Measurements from ENCODE around the gene OTUD5.
A peak's percentile ranks its signal among the peaks of the same experiment; 100 is the strongest.

Gene OTUD5

GRCh38 chrX:48937054-48937907 lies 20.1 kb downstream of the OTUD5 start:
- TF ChIP-seq, protein P1, sequence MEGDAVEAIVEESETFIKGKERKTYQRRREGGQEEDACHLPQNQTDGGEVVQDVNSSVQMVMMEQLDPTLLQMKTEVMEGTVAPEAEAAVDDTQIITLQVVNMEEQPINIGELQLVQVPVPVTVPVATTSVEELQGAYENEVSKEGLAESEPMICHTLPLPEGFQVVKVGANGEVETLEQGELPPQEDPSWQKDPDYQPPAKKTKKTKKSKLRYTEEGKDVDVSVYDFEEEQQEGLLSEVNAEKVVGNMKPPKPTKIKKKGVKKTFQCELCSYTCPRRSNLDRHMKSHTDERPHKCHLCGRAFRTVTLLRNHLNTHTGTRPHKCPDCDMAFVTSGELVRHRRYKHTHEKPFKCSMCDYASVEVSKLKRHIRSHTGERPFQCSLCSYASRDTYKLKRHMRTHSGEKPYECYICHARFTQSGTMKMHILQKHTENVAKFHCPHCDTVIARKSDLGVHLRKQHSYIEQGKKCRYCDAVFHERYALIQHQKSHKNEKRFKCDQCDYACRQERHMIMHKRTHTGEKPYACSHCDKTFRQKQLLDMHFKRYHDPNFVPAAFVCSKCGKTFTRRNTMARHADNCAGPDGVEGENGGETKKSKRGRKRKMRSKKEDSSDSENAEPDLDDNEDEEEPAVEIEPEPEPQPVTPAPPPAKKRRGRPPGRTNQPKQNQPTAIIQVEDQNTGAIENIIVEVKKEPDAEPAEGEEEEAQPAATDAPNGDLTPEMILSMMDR (IDR thresholded peaks at IDR 0.05; ENCODE audit: insufficient read depth, low read depth, low read length, missing control alignments): peak; percentile 38
- peak; percentile 95 for DNase-seq (ENCODE audit: low read depth)
- H3K4me3 ChIP-seq (ENCODE audit: low read depth, low read length): peak overlapping the region; percentile 58

DNA sequence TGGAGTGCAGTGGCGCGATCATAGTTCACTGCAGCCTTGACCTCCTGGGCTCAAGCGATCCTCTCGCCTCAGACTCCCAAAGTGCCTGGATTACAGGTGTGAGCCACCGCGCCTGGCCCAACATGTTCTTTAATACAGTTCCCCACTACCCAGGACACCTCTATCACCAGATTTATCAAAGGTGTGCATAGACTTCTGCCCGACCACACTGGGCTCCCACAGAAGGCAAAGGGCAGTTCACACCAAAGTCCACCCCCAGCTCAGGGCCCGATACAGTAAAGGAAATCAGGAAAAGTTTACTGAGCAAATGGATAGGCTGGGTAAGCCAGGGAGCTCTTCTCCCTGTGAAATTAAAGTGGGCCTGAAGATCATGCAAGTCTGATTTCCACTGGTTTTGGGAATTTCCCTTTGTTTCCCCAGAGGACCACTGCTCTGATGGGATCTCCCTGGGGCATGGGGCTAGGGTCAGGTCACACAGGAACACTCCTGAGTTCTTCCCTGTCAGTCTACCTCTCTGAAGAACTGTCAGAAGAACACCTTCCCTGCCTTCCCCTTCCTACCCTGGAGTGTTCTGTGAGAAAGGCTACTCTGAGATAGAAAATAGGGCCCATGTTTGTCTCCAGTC lies 20.9 kb downstream of the OTUD5 start:
- H3K4me3 ChIP-seq (ENCODE audit: low read depth, low read length): peak overlapping the region; percentile 26; the same call in 1 of the 2 replicates
- DNase-seq (ENCODE audit: low read depth): no peak
- TF ChIP-seq, protein P1 (IDR thresholded peaks at IDR 0.05; ENCODE audit: insufficient read depth, low read depth, low read length, missing control alignments): no peak

GRCh38 chrX:48935301-48935670 lies 22.1 kb downstream of the OTUD5 start:
- TF ChIP-seq, protein P1 (IDR thresholded peaks at IDR 0.05; ENCODE audit: insufficient read depth, low read depth, low read length, missing control alignments): no peak
- H3K4me3 ChIP-seq (ENCODE audit: low read depth, low read length): no peak overlapping the region
- DNase-seq (ENCODE audit: low read depth): no peak

GRCh38 chrX:48934581-48935300 lies 22.7 kb downstream of the OTUD5 start:
- no peak overlapping the region for H3K4me3 ChIP-seq (ENCODE audit: low read depth, low read length)
- no peak for DNase-seq (ENCODE audit: low read depth)
- TF ChIP-seq, protein P1 (IDR thresholded peaks at IDR 0.05; ENCODE audit: insufficient read depth, low read depth, low read length, missing control alignments): no peak

- TF ChIP-seq, protein P1 (IDR thresholded peaks at IDR 0.05; ENCODE audit: insufficient read depth, low read depth, low read length, missing control alignments): no peak
- DNase-seq (ENCODE audit: low read depth): peak; percentile 65
- peak overlapping the region; percentile 16 for H3K4me3 ChIP-seq (ENCODE audit: low read depth, low read length)
Measured at GRCh38 chrX:48933757-48934156, 23.6 kb downstream of the OTUD5 start.

GRCh38 chrX:48927736-48928382 lies 29.5 kb downstream of the OTUD5 start:
- DNase-seq (ENCODE audit: low read depth): no peak
- TF ChIP-seq, protein P1 (IDR thresholded peaks at IDR 0.05; ENCODE audit: insufficient read depth, low read depth, low read length, missing control alignments): no peak
- no peak overlapping the region for H3K4me3 ChIP-seq (ENCODE audit: low read depth, low read length)
